T-helper 2 cell treated with Interferon-gamma antibody and Interleukin-4, amounts not matched to agents 5 μg/mL and 100 μg/mL, for 36 hours (primary cell): ENCODE results near the gene ORM1.

Experiments used
- DNase-seq: peaks from one replicate; pipeline ENCODE4 v3.0.0; 2021; ENCODE audit warnings: low spot score
- H3K27ac Mint-ChIP-seq: one replicate; pipeline ENCODE4 v1.8.0; 2021; ENCODE audit warnings: mild to moderate bottlenecking, mixed read lengths
- H3K27me3 Mint-ChIP-seq: one replicate; pipeline ENCODE4 v1.8.0; 2021; ENCODE audit warnings: low read depth, mixed read lengths
- H3K36me3 Mint-ChIP-seq: one replicate; pipeline ENCODE4 v1.8.0; 2021; ENCODE audit warnings: low read depth, mixed read lengths
- H3K4me1 Mint-ChIP-seq: one replicate; pipeline ENCODE4 v1.8.0; 2021; ENCODE audit warnings: low read depth, mixed read lengths
- H3K4me3 Mint-ChIP-seq: one replicate; pipeline ENCODE4 v1.8.0; 2022; ENCODE audit warnings: mild to moderate bottlenecking, moderate library complexity, mixed read lengths
- H3K9me3 Mint-ChIP-seq: one replicate; pipeline ENCODE4 v1.8.0; 2021; ENCODE audit warnings: mixed read lengths

Gene ORM1

GRCh38 chr9:114294664-114295063 lies 28.2 kb upstream of the ORM1 start:
- H3K36me3 Mint-ChIP-seq: peaks cover 2% of the 10 kb centered on the region
- peaks cover 7% of the 10 kb centered on the region for H3K27me3 Mint-ChIP-seq

GRCh38 chr9:114296338-114296737 lies 26.6 kb upstream of the ORM1 start:
- H3K4me3 Mint-ChIP-seq: no peak overlapping the region
- no peak for DNase-seq
- H3K9me3 Mint-ChIP-seq: peaks cover 10% of the 10 kb centered on the region
- H3K4me1 Mint-ChIP-seq: no peaks in the 10 kb centered on the region
- H3K27me3 Mint-ChIP-seq: peaks cover 5% of the 10 kb centered on the region
- H3K27ac Mint-ChIP-seq: no peak overlapping the region
- peaks cover 2% of the 10 kb centered on the region for H3K36me3 Mint-ChIP-seq

More at GRCh38 chr9:114294664-114295063, 28.2 kb upstream of the ORM1 start:
- Mint-ChIP-seq H3K9me3 (peaks cover 10% of the 10 kb centered on the region), H3K27ac (no peak overlapping the region), H3K4me1 (no peaks in the 10 kb centered on the region), H3K4me3 (no peak overlapping the region)
- no peak for DNase-seq

- Mint-ChIP-seq H3K36me3 (peaks cover 2% of the 10 kb centered on the region), H3K4me1 (no peaks in the 10 kb centered on the region), H3K9me3 (peaks cover 9% of the 10 kb centered on the region), H3K4me3 (no peak overlapping the region), H3K27ac (no peak overlapping the region), H3K27me3 (peaks cover 2% of the 10 kb centered on the region)
- DNase-seq: no peak
Observed at GRCh38 chr9:114299286-114300152, 23.4 kb upstream of the ORM1 start.

- peaks cover under 1% of the 10 kb centered on the region for H3K36me3 Mint-ChIP-seq
- no peaks in the 10 kb centered on the region for H3K4me1 Mint-ChIP-seq
- H3K27ac Mint-ChIP-seq: no peak overlapping the region
- H3K27me3 Mint-ChIP-seq: no peaks in the 10 kb centered on the region
- peaks cover 1% of the 10 kb centered on the region for H3K9me3 Mint-ChIP-seq
- DNase-seq: no peak
- H3K4me3 Mint-ChIP-seq: no peak overlapping the region
Observed at GRCh38 chr9:114300153-114300845, 22.6 kb upstream of the ORM1 start.

GRCh38 chr9:114300846-114301797 lies 21.8 kb upstream of the ORM1 start:
- no peaks in the 10 kb centered on the region for H3K27me3 Mint-ChIP-seq
- H3K4me3 Mint-ChIP-seq: no peak overlapping the region
- no peak for DNase-seq
- no peaks in the 10 kb centered on the region for H3K36me3 Mint-ChIP-seq
- no peaks in the 10 kb centered on the region for H3K4me1 Mint-ChIP-seq
- no peak overlapping the region for H3K27ac Mint-ChIP-seq
- H3K9me3 Mint-ChIP-seq: no peaks in the 10 kb centered on the region

- H3K27ac Mint-ChIP-seq: no peak overlapping the region
- DNase-seq: no peak
- no peaks in the 10 kb centered on the region for H3K4me1 Mint-ChIP-seq
- no peaks in the 10 kb centered on the region for H3K9me3 Mint-ChIP-seq
- H3K27me3 Mint-ChIP-seq: no peaks in the 10 kb centered on the region
- no peaks in the 10 kb centered on the region for H3K36me3 Mint-ChIP-seq
- H3K4me3 Mint-ChIP-seq: no peak overlapping the region
Observed at GRCh38 chr9:114301798-114302565, 20.9 kb upstream of the ORM1 start.

- Mint-ChIP-seq H3K4me1 (no peaks in the 10 kb centered on the region), H3K9me3 (no peaks in the 10 kb centered on the region), H3K4me3 (no peak overlapping the region), H3K27ac (no peak overlapping the region), H3K36me3 (no peaks in the 10 kb centered on the region), H3K27me3 (no peaks in the 10 kb centered on the region)
- no peak for DNase-seq
Observed at GRCh38 chr9:114302727-114303126, 20.2 kb upstream of the ORM1 start.

GRCh38 chr9:114303571-114303970 lies 19.3 kb upstream of the ORM1 start:
- H3K27me3 Mint-ChIP-seq: no peaks in the 10 kb centered on the region

GRCh38 chr9:114303977-114304376 lies 18.9 kb upstream of the ORM1 start:
- no peaks in the 10 kb centered on the region for H3K4me1 Mint-ChIP-seq
- no peak overlapping the region for H3K4me3 Mint-ChIP-seq
- H3K27me3 Mint-ChIP-seq: no peaks in the 10 kb centered on the region
- H3K27ac Mint-ChIP-seq: no peak overlapping the region
- H3K36me3 Mint-ChIP-seq: no peaks in the 10 kb centered on the region
- H3K9me3 Mint-ChIP-seq: no peaks in the 10 kb centered on the region
- no peak for DNase-seq

More at GRCh38 chr9:114303571-114303970, 19.3 kb upstream of the ORM1 start:
- Mint-ChIP-seq H3K9me3 (no peaks in the 10 kb centered on the region), H3K4me1 (no peaks in the 10 kb centered on the region), H3K27ac (no peak overlapping the region), H3K4me3 (no peak overlapping the region), H3K36me3 (no peaks in the 10 kb centered on the region)
- no peak for DNase-seq

GRCh38 chr9:114304416-114305188 lies 18.3 kb upstream of the ORM1 start:
- Mint-ChIP-seq H3K9me3 (no peaks in the 10 kb centered on the region), H3K27ac (no peak overlapping the region)

GRCh38 chr9:114307899-114308267 lies 15.0 kb upstream of the ORM1 start:
- no peak for DNase-seq
- no peaks in the 10 kb centered on the region for H3K36me3 Mint-ChIP-seq
- no peaks in the 10 kb centered on the region for H3K4me1 Mint-ChIP-seq
- H3K9me3 Mint-ChIP-seq: no peaks in the 10 kb centered on the region
- H3K27me3 Mint-ChIP-seq: no peaks in the 10 kb centered on the region
- H3K27ac Mint-ChIP-seq: no peak overlapping the region
- no peak overlapping the region for H3K4me3 Mint-ChIP-seq

More at GRCh38 chr9:114304416-114305188, 18.3 kb upstream of the ORM1 start:
- DNase-seq: no peak
- H3K4me1 Mint-ChIP-seq: no peaks in the 10 kb centered on the region
- H3K36me3 Mint-ChIP-seq: no peaks in the 10 kb centered on the region
- no peaks in the 10 kb centered on the region for H3K27me3 Mint-ChIP-seq
- H3K4me3 Mint-ChIP-seq: no peak overlapping the region

- no peak for DNase-seq
- no peaks in the 10 kb centered on the region for H3K36me3 Mint-ChIP-seq
- H3K4me3 Mint-ChIP-seq: no peak overlapping the region
- no peaks in the 10 kb centered on the region for H3K4me1 Mint-ChIP-seq
- no peak overlapping the region for H3K27ac Mint-ChIP-seq
- no peaks in the 10 kb centered on the region for H3K27me3 Mint-ChIP-seq
- no peaks in the 10 kb centered on the region for H3K9me3 Mint-ChIP-seq
Observed at GRCh38 chr9:114308361-114308950, 14.4 kb upstream of the ORM1 start.
